Motor neuron (in vitro differentiated cells): Measurements from ENCODE around the gene AKIP1. TPM values are rescaled to one million over a fixed set of nuclear protein-coding genes. Genes with fewer than 3 reads are reported as not detected.
A peak's percentile ranks its signal among the peaks of the same experiment; 100 is the strongest.
"Not testable (repeated sequence)": the region's sequence is repeated elsewhere in the genome, so short reads cannot be mapped to it uniquely, and the experiment has no call there.

ENCODE experiments used
- ATAC-seq, 8 experiments: fragments of 200-7000 bp; cut with Tn5 transposase; replicated peaks in 6 of 8; 2 replicates each; pipeline ENCODE4 v1.8.0; 2021; ENCODE audit warnings: mild to moderate bottlenecking in 8 of 8, moderate library complexity in 8 of 8
- H3K27ac ChIP-seq, 2 donors: fragments of 250-450 bp; sonication (Bioruptor Pico); 2 replicates each; pipeline ENCODE4 v1.9.0; 2021; ENCODE audit warnings: antibody characterized with exemption in 2 of 2, mild to moderate bottlenecking in 2 of 2, moderate library complexity in 1 of 2
- H3K4me1 ChIP-seq, 2 donors: fragments of 250-450 bp; sonication (Bioruptor Pico); replicated peaks in 1 of 2; 2 replicates each; pipeline ENCODE4 v1.6.1; 2021; ENCODE audit warnings: antibody characterized with exemption in 2 of 2, mild to moderate bottlenecking in 2 of 2, moderate library complexity in 1 of 2
- H3K4me3 ChIP-seq, 5 donors: fragments of 250-450 bp; sonication (Bioruptor Pico); 2 replicates each; pipeline ENCODE4 v1.9.0; 2021; ENCODE audit warnings: antibody characterized with exemption in 5 of 5, mild to moderate bottlenecking in 5 of 5, moderate library complexity in 4 of 5
- WGBS, 10 experiments: fragments of 450-650 bp; shearing (Covaris generic); methylation state at CpG; one replicate each; pipeline ENCODE4 v1.0.0; 2022; 5-methylcytosine and 5-hydroxymethylcytosine counted together
- in situ Hi-C, 9 experiments: fragments of 400-800 bp; cut with MboI; loops; one replicate each; pipeline ENCODE4 v1.15.0; 2021; ENCODE audit warnings: low sequenced_read_pairs in 9 of 9, low pct_unique_long_range_greater_than_20kb in 2 of 9; ENCODE audit not compliant: unreplicated experiment in 9 of 9
- total RNA-seq, 8 experiments: library from RNA; unstranded; fragments of 300-600 nt; gene quantifications; 2 replicates each; pipeline versions ENCODE4 v1.2.3 to v1.2.4, GENCODE V29; 2022

AKIP1 gene
- total RNA-seq, result 10 to 100 TPM; 22.3 to 45.6 (median 29.7) TPM

- WGBS, 10 experiments, result 0% methylated on average over 1 to 6 of the region's 68 CpGs; no CpG with 5 or more reads in 8 of the 10 experiments
- Histone ChIP-seq H3K4me3 (peak within 1 kb of the TSS; percentile 47 to 89 (median 72)), H3K27ac (peak within 1 kb of the TSS; percentile 59 to 64), H3K4me1 (peaks cover 7 to 13% of the 10 kb centered on the region in 2 donors)
- in situ Hi-C loops, result loop anchor here in 1 of 9 experiments (25.0 kb wide), 1 partner anchor 199 kb away; no protein-coding TSS in a partner anchor
- peak; percentile 80 to 97 (median 94) for ATAC-seq
Measured at GRCh38 chr11:8911029-8911823, at the start of gene AKIP1. Gene AKIP1 (plus strand): TSS chr11:8911189. CDS start chr11:8911450, 261 bp downstream.

- WGBS, 10 experiments, result 0 to 83% (median 20%) methylated on average over 1 of the region's 1 CpG; no CpG with 5 or more reads in 3 of the 10 experiments
- peak in 3 of 8 experiments; percentile 11 to 64 (median 43) for ATAC-seq
- Histone ChIP-seq H3K27ac (no peak overlapping the region), H3K4me1 (peaks cover 0 to 2% of the 10 kb centered on the region in 2 donors), H3K4me3 (no peak overlapping the region)
- in situ Hi-C loops, result no loop called here
Measured at GRCh38 chr11:8863838-8864237, 47.2 kb upstream of the AKIP1 start.

GRCh38 chr11:8865304-8865703, 45.7 kb upstream of the AKIP1 start:
- Histone ChIP-seq H3K27ac (no peak overlapping the region), H3K4me1 (peaks cover 0 to 6% of the 10 kb centered on the region in 2 donors), H3K4me3 (no peak overlapping the region)
- no peak for ATAC-seq
- in situ Hi-C loops, result no loop called here

- no peak overlapping the region for H3K4me3 ChIP-seq
- peaks cover 0 to 6% of the 10 kb centered on the region in 2 donors for H3K4me1 ChIP-seq
- ATAC-seq, result no peak
- WGBS, 10 experiments, result 20 to 92% (median 71%) methylated on average over 2 to 6 of the region's 6 CpGs
- in situ Hi-C loops, result no loop called here
- no peak overlapping the region for H3K27ac ChIP-seq
Measured at GRCh38 chr11:8867035-8867434, 44.0 kb upstream of the AKIP1 start.

- in situ Hi-C loops, result no loop called here
- Histone ChIP-seq H3K4me1 (peaks cover 0 to 3% of the 10 kb centered on the region in 2 donors), H3K27ac (no peak overlapping the region), H3K4me3 (no peak overlapping the region)
- WGBS, 10 experiments, result 33 to 100% (median 79%) methylated on average over 2 to 6 of the region's 7 CpGs
- no peak for ATAC-seq
Measured at GRCh38 chr11:8867931-8868631, 42.9 kb upstream of the AKIP1 start.

GRCh38 chr11:8870411-8871170, 40.4 kb upstream of the AKIP1 start:
- peak overlapping the region; percentile 29 to 63 for H3K27ac ChIP-seq
- WGBS, 10 experiments, result 0 to 3% (median 0%) methylated on average over 1 to 15 of the region's 81 CpGs; no CpG with 5 or more reads in 6 of the 10 experiments
- H3K4me3 ChIP-seq, result peak overlapping the region; percentile 50 to 91 (median 68)
- ATAC-seq, result peak; percentile 74 to 90 (median 86)
- in situ Hi-C loops, result no loop called here
- peaks cover 0 to 3% of the 10 kb centered on the region in 2 donors for H3K4me1 ChIP-seq

GRCh38 chr11:8871171-8871775, 39.7 kb upstream of the AKIP1 start:
- H3K4me3 ChIP-seq, result peak overlapping the region; percentile 50 to 91 (median 68)
- ATAC-seq, result peak; percentile 69 to 80 (median 76)
- 0 to 40% (median 0%) methylated on average over 1 to 7 of the region's 27 CpGs; no CpG with 5 or more reads in 3 of the 10 experiments for WGBS, 10 experiments
- H3K27ac ChIP-seq, result peak overlapping the region in 1 of 2 donors; percentile 63
- H3K4me1 ChIP-seq, result peaks cover 0 to 3% of the 10 kb centered on the region in 2 donors
- in situ Hi-C loops, result no loop called here

- no peak overlapping the region for H3K27ac ChIP-seq
- in situ Hi-C loops, result no loop called here
- H3K4me1 ChIP-seq, result peaks cover 0 to 3% of the 10 kb centered on the region in 2 donors
- no peak overlapping the region for H3K4me3 ChIP-seq
- 28 to 93% (median 71%) methylated on average over 2 to 4 of the region's 6 CpGs; no CpG with 5 or more reads in 4 of the 10 experiments for WGBS, 10 experiments
- no peak for ATAC-seq
Measured at GRCh38 chr11:8871962-8872361, 39.0 kb upstream of the AKIP1 start.

GRCh38 chr11:8873741-8874405, 37.1 kb upstream of the AKIP1 start:
- Histone ChIP-seq H3K4me1 (peaks cover 0 to 3% of the 10 kb centered on the region in 2 donors), H3K4me3 (no peak overlapping the region), H3K27ac (no peak overlapping the region)
- ATAC-seq, result no peak
- in situ Hi-C loops, result no loop called here
- WGBS, 10 experiments, result 54 to 100% (median 88%) methylated on average over 2 to 6 of the region's 6 CpGs; no CpG with 5 or more reads in 1 of the 10 experiments

GRCh38 chr11:8878771-8879170, 32.2 kb upstream of the AKIP1 start:
- 0 to 100% (median 83%) methylated on average over 1 of the region's 2 CpGs; no CpG with 5 or more reads in 4 of the 10 experiments for WGBS, 10 experiments
- Histone ChIP-seq H3K27ac (no peak overlapping the region), H3K4me1 (no peaks in the 10 kb centered on the region), H3K4me3 (no peak overlapping the region)
- in situ Hi-C loops, result no loop called here
- no peak for ATAC-seq

- WGBS, 10 experiments, result 30 to 96% (median 89%) methylated on average over 1 to 7 of the region's 7 CpGs
- H3K4me1 ChIP-seq, H3K27ac ChIP-seq, H3K4me3 ChIP-seq, in situ Hi-C loops, ATAC-seq: not testable (repeated sequence)
Measured at GRCh38 chr11:8881585-8881984, 29.4 kb upstream of the AKIP1 start.

GRCh38 chr11:8886322-8886721, 24.7 kb upstream of the AKIP1 start:
- 79 to 100% (median 97%) methylated on average over 1 to 2 of the region's 2 CpGs; no CpG with 5 or more reads in 2 of the 10 experiments for WGBS, 10 experiments
- in situ Hi-C loops, result no loop called here
- H3K4me3 ChIP-seq, result no peak overlapping the region

More at GRCh38 chr11:8886322-8886721, 24.7 kb upstream of the AKIP1 start:
- Histone ChIP-seq H3K27ac (no peak overlapping the region), H3K4me1 (no peaks in the 10 kb centered on the region)
- no peak for ATAC-seq
